Stomach (tissue), 9 donors: ENCODE results near the gene ODAPH. TPM values are rescaled to one million over a fixed set of nuclear protein-coding genes. Genes with fewer than 3 reads are reported as not detected.
"Not testable (repeated sequence)": the region's sequence is repeated elsewhere in the genome, so short reads cannot be mapped to it uniquely, and the experiment has no call there.

Experiments used
- DNase-seq, 2 donors: peaks; one replicate each; pipeline versions ENCODE4 v3.0.0 to v3.0.0-alpha.2; 2013 to 2019
- H3K27ac ChIP-seq, 5 donors: fragments of 200-600 bp in 4 of 5; sonication (generic) in 4 of 5; one replicate each; pipeline ENCODE4 v1.5.1; 2013 to 2019; ENCODE audit warnings: mild to moderate bottlenecking in 1 of 5, moderate library complexity in 1 of 5
- H3K27me3 ChIP-seq, 3 donors: fragments of 200-600 bp; sonication (generic); one replicate each; pipeline ENCODE4 v1.5.1; 2017 to 2019; ENCODE audit warnings: mixed run types in 1 of 3
- H3K36me3 ChIP-seq, 4 donors: fragments of 200-600 bp; sonication (generic); 1 replicate in 3 of 4; 2 replicates in 1 of 4; pipeline ENCODE4 v1.5.1; 2016 to 2019
- H3K4me1 ChIP-seq, 4 donors: fragments of 200-600 bp; sonication (generic); one replicate each; pipeline ENCODE4 v1.5.1; 2016 to 2019
- H3K4me3 ChIP-seq, 4 donors: fragments of 200-600 bp; sonication (generic) in 3 of 4; one replicate each; pipeline ENCODE4 v1.5.1; 2016 to 2019; ENCODE audit warnings: mild to moderate bottlenecking in 1 of 4
- H3K9me3 ChIP-seq, 4 donors: fragments of 200-600 bp; sonication (generic); one replicate each; pipeline ENCODE4 v1.5.1; 2016 to 2019
- CTCF ChIP-seq, 7 experiments: fragments of 450-650 bp in 4 of 7; fragments of 200-600 bp in 3 of 7; sonication (generic) in 3 of 7; IDR thresholded peaks; one replicate each; pipeline ENCODE4 v1.5.1; 2016 to 2019; ENCODE audit warnings: antibody characterized with exemption in 7 of 7, control low read depth in 2 of 7, mild to moderate bottlenecking in 1 of 7
- EP300 ChIP-seq: sonication (generic); formaldehyde crosslinking; IDR thresholded peaks from one replicate; pipeline ENCODE4 v1.6.1; 2017; ENCODE audit warnings: antibody characterized with exemption
- POLR2A ChIP-seq, 4 donors: fragments of 450-650 bp; IDR thresholded peaks; one replicate each; pipeline ENCODE4 v1.6.1; 2016; ENCODE audit warnings: antibody characterized with exemption in 4 of 4, control low read depth in 2 of 4, mild to moderate bottlenecking in 1 of 4, moderate library complexity in 1 of 4
- POLR2AphosphoS5 ChIP-seq, 3 donors: sonication (generic); formaldehyde crosslinking; IDR thresholded peaks; one replicate each; pipeline ENCODE4 v1.6.1; 2016; ENCODE audit warnings: antibody characterized with exemption in 3 of 3
- WGBS, 5 donors: extraction: QIAGEN DNeasy Blood & Tissue Kit in 3 of 5; methylation state at CpG; one replicate each; pipeline versions ENCODE4 v1.1.5 to v1.1.7; 2013 to 2018; 5-methylcytosine and 5-hydroxymethylcytosine counted together
- intact Hi-C: fragments of 100-400 bp; cut with DNase I; formaldehyde crosslinking; loops from one replicate; pipeline ENCODE4 v1.15.1; 2023; ENCODE audit warnings: low total_unique reads
- polyA plus RNA-seq, 3 donors: library from polyadenylated mRNA; stranded (reverse); fragments of 200-250 nt; gene quantifications; one replicate each; pipeline ENCODE4 v1.2.3, GENCODE V29; 2013
- total RNA-seq, 5 donors: library from RNA; depleted of rRNA; stranded (reverse); fragments of >200 nt; gene quantifications; one replicate each; pipeline versions ENCODE4 v1.1.0 to v1.2.3, GENCODE V29; 2014 to 2016
- donor health status: healthy with polysubstance abuse.
- donor health status: Bipolar disorder and iron deficiency.
- donor health status: healthy.

Gene ODAPH
- total and polyA plus RNA-seq, 8 donors, result 0.28 TPM; not detected in 7

DNA sequence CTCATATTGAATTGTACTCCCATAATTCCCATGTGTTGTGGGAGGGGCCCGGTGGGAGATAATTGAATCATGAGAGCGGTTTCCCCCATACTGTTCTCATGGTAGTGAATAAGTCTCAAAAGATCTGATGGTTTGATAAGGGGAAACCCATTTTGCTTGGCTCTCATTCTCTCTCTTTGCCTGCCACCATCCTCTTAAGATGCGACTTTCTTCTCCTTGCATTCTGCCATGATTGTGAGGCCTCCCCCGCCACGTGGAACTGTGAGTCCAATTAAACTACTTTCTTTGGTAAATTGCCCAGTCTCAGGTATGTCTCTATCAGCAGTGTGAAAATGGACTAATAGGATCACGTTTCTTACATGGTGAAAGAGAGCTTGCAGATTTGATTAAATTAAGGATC, 18.6 kb upstream of the ODAPH start:
- H3K27me3 ChIP-seq, H3K4me3 ChIP-seq, DNase-seq, H3K27ac ChIP-seq, H3K4me1 ChIP-seq, intact Hi-C loops: not testable (repeated sequence)
- peaks cover 0 to 13% (median 3%) of the 10 kb centered on the region in 4 donors for H3K9me3 ChIP-seq
- WGBS, 5 donors, result 83 to 93% (median 91%) methylated on average over 6 of the region's 6 CpGs
- H3K36me3 ChIP-seq, result peaks cover 0 to 52% (median 34%) of the 10 kb centered on the region in 4 donors

DNA sequence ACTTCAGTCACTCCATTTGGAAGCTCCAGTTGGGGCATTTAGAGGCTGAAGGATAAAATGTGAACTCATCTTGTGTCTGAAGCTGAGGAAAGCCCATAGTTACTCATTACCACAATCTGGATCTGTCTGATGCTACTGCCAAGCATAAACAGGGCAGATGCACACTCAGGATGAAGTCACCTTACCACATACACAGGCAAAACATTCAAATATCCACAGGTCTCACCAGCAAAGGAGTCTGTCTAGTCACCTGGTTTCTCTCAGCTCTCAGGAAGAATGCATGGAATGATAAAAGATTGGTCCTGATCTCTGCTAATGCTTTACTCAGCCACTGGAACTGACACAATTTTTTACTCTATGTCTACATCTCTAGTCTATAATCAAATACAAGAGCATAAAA, 13.0 kb upstream of the ODAPH start:
- no peak for DNase-seq
- peaks cover 0 to 68% (median 43%) of the 10 kb centered on the region in 4 donors for H3K36me3 ChIP-seq
- H3K27me3 ChIP-seq, result no peaks in the 10 kb centered on the region
- H3K9me3 ChIP-seq, result no peaks in the 10 kb centered on the region
- TF ChIP-seq POLR2A (IDR thresholded peaks at IDR 0.05), result no peak
- TF ChIP-seq EP300, result no peak
- no peak for TF ChIP-seq CTCF (IDR thresholded peaks at IDR 0.05)
- no peak overlapping the region for H3K4me3 ChIP-seq
- no peak overlapping the region for H3K27ac ChIP-seq
- intact Hi-C loops, result no loop called here
- no peaks in the 10 kb centered on the region for H3K4me1 ChIP-seq

- DNase-seq, intact Hi-C loops: not testable (repeated sequence)
These were observed 11.6 kb upstream of the ODAPH start for GRCh38 chr4:75544220-75544619.

GRCh38 chr4:75544870-75545269, 11.0 kb upstream of the ODAPH start:
- H3K27ac ChIP-seq, result no peak overlapping the region
- WGBS, 5 donors, result 92 to 100% (median 96%) methylated on average over 3 of the region's 3 CpGs
- H3K36me3 ChIP-seq, result peaks cover 0 to 50% (median 35%) of the 10 kb centered on the region in 4 donors
- H3K4me3 ChIP-seq, result no peak overlapping the region
- no peaks in the 10 kb centered on the region for H3K27me3 ChIP-seq
- no peak for DNase-seq
- intact Hi-C loops, result no loop called here
- no peaks in the 10 kb centered on the region for H3K9me3 ChIP-seq
- H3K4me1 ChIP-seq, result no peaks in the 10 kb centered on the region
- TF ChIP-seq EP300 (no peak), CTCF (IDR thresholded peaks at IDR 0.05) (no peak), POLR2A (IDR thresholded peaks at IDR 0.05) (no peak), POLR2AphosphoS5 (IDR thresholded peaks at IDR 0.05) (no peak)

More at GRCh38 chr4:75544220-75544619, 11.6 kb upstream of the ODAPH start:
- not testable (repeated sequence) for H3K27ac ChIP-seq, H3K4me1 ChIP-seq, H3K27me3 ChIP-seq, H3K9me3 ChIP-seq, H3K4me3 ChIP-seq
- peaks cover 0 to 56% (median 39%) of the 10 kb centered on the region in 4 donors for H3K36me3 ChIP-seq
- 90 to 95% (median 94%) methylated on average over 8 of the region's 8 CpGs for WGBS, 5 donors

GRCh38 chr4:75545526-75545925, 10.3 kb upstream of the ODAPH start:
- no peaks in the 10 kb centered on the region for H3K9me3 ChIP-seq
- intact Hi-C loops, result no loop called here
- peaks cover 0 to 46% (median 32%) of the 10 kb centered on the region in 4 donors for H3K36me3 ChIP-seq
- no peaks in the 10 kb centered on the region for H3K4me1 ChIP-seq
- H3K27ac ChIP-seq, result no peak overlapping the region
- no peaks in the 10 kb centered on the region for H3K27me3 ChIP-seq
- WGBS, 5 donors, result 83 to 95% (median 94%) methylated on average over 4 to 5 of the region's 5 CpGs
- H3K4me3 ChIP-seq, result no peak overlapping the region
- DNase-seq, result no peak
- TF ChIP-seq POLR2AphosphoS5 (IDR thresholded peaks at IDR 0.05) (no peak), CTCF (IDR thresholded peaks at IDR 0.05) (no peak), POLR2A (IDR thresholded peaks at IDR 0.05) (no peak), EP300 (no peak)
